Chondrocyte (in vitro differentiated cells): ENCODE data around the gene MS4A8. TPM values are rescaled to one million over a fixed set of nuclear protein-coding genes. Genes with fewer than 3 reads are reported as not detected.

Experiments used
- DNase-seq: peaks from one replicate; pipeline ENCODE4 v3.0.0; 2021; ENCODE audit warnings: mixed read lengths, low spot score
- H3K27ac Mint-ChIP-seq: one replicate; pipeline ENCODE4 v1.8.0; 2021; ENCODE audit warnings: mild to moderate bottlenecking, moderate library complexity, mixed read lengths; ENCODE audit not compliant: unreplicated experiment
- H3K27me3 Mint-ChIP-seq: 2 replicates; pipeline ENCODE4 v1.8.0; 2021; ENCODE audit warnings: low read depth, mixed read lengths
- H3K36me3 Mint-ChIP-seq: 2 replicates; pipeline ENCODE4 v1.8.0; 2021; ENCODE audit warnings: low read depth, mixed read lengths
- H3K4me1 Mint-ChIP-seq: 2 replicates; pipeline ENCODE4 v1.8.0; 2021; ENCODE audit warnings: low read depth, mild to moderate bottlenecking, mixed read lengths
- H3K4me3 Mint-ChIP-seq: one replicate; pipeline ENCODE4 v1.8.0; 2021; ENCODE audit warnings: mild to moderate bottlenecking, moderate library complexity, mixed read lengths; ENCODE audit not compliant: unreplicated experiment
- H3K9me3 Mint-ChIP-seq: 2 replicates; pipeline ENCODE4 v1.8.0; 2021; ENCODE audit warnings: low read depth, mixed read lengths
- CTCF ChIP-seq: fragments of 200-600 bp; sonication (generic); IDR thresholded peaks from 2 replicates; pipeline ENCODE4 v1.5.0; 2021; ENCODE audit warnings: antibody characterized with exemption, mild to moderate bottlenecking, moderate library complexity
- total RNA-seq: library from RNA; stranded (reverse); gene quantifications from 3 replicates; pipeline ENCODE4 v1.2.1, GENCODE V29; 2021

The MS4A8 gene
- total RNA-seq, 1 donor from 2014 or later: not detected

DNA sequence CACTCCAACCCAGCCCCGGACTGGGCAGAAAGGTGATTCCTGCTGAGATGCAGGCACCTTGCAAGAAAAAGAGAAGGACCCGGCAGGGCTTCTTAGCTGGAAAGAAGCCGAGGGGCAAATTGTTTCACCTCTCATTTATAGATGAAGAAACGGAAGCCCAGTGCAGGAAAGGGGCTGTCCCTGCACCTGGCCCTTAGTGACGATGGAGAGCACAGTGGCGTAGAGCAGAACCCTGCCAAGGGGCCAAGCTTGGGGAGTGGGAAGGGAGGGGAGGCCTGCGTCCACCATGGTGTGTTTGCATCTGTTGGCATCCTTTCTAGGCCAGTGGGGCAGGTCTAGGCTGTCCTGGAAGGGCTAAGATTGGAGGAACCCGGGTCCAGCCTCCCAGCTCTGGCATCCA is 49.4 kb downstream of the MS4A8 start:
- no peak overlapping the region for H3K27ac Mint-ChIP-seq
- peaks cover 4% of the 10 kb centered on the region for H3K9me3 Mint-ChIP-seq
- TF ChIP-seq CTCF: no peak
- DNase-seq: no peak
- H3K27me3 Mint-ChIP-seq: peaks cover 38% of the 10 kb centered on the region
- H3K36me3 Mint-ChIP-seq: no peaks in the 10 kb centered on the region
- no peak overlapping the region for H3K4me3 Mint-ChIP-seq
- H3K4me1 Mint-ChIP-seq: no peaks in the 10 kb centered on the region

- Mint-ChIP-seq H3K4me3 (no peak overlapping the region), H3K27ac (no peak overlapping the region), H3K27me3 (peaks cover 39% of the 10 kb centered on the region), H3K9me3 (no peaks in the 10 kb centered on the region), H3K36me3 (no peaks in the 10 kb centered on the region), H3K4me1 (no peaks in the 10 kb centered on the region)
- TF ChIP-seq CTCF: no peak
- DNase-seq: no peak
These were observed 51.5 kb downstream of the MS4A8 start for GRCh38 chr11:60750911-60751310.

DNA sequence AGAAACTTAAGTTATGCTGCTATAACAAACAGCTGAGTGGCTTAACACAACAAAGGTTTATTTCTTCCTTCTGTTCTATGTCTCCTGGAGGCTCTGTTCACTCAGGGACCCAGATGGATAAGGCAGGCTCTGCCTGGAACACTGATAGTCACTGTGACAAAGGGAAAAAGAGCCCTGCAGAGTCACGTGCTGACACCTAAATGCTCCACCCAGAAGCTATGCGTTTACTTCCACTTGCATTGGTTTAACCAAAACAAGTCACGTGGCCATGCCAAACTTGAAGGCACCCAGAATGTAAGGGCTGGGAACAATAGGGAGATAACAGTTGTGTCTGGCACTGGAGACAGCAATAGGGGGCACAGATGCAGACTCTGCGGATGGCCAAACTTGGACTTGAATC is 53.9 kb downstream of the MS4A8 start:
- Mint-ChIP-seq H3K4me3 (no peak overlapping the region), H3K4me1 (no peaks in the 10 kb centered on the region), H3K36me3 (no peaks in the 10 kb centered on the region), H3K27ac (no peak overlapping the region), H3K27me3 (peaks cover 51% of the 10 kb centered on the region), H3K9me3 (no peaks in the 10 kb centered on the region)
- no peak for TF ChIP-seq CTCF
- no peak for DNase-seq

- Mint-ChIP-seq H3K9me3 (no peaks in the 10 kb centered on the region), H3K4me3 (no peak overlapping the region), H3K27ac (no peak overlapping the region), H3K27me3 (peaks cover 62% of the 10 kb centered on the region), H3K4me1 (no peaks in the 10 kb centered on the region), H3K36me3 (no peaks in the 10 kb centered on the region)
- no peak for DNase-seq
- TF ChIP-seq CTCF: no peak
These were observed 55.5 kb downstream of the MS4A8 start for GRCh38 chr11:60754887-60755286.

GRCh38 chr11:60756307-60757032 is 57.1 kb downstream of the MS4A8 start, which contains the start of gene MS4A15:
TSS of gene MS4A15 (plus strand) at chr11:60756867. CDS start at chr11:60763734, 6,867 bp downstream.
- H3K36me3 Mint-ChIP-seq: no peaks in the 10 kb centered on the region
- no peaks in the 10 kb centered on the region for H3K4me1 Mint-ChIP-seq
- no peaks in the 10 kb centered on the region for H3K9me3 Mint-ChIP-seq
- no peak within 1 kb of the TSS for H3K4me3 Mint-ChIP-seq
- H3K27ac Mint-ChIP-seq: no peak within 1 kb of the TSS
- H3K27me3 Mint-ChIP-seq: peaks cover 67% of the 10 kb centered on the region
- no peak for DNase-seq
- TF ChIP-seq CTCF: peak; percentile 60
